Naive B cell (primary cell): Measurements from ENCODE around the gene ZNF423. TPM values are rescaled to one million over a fixed set of nuclear protein-coding genes. Genes with fewer than 3 reads are reported as not detected.

Source experiments
- ATAC-seq, 2 donors: fragments of 150-1000 bp; cut with Tn5 transposase; 2 replicates each; pipeline ENCODE4 v1.10.0; 2021; ENCODE audit warnings: low read depth in 2 of 2, mild to moderate bottlenecking in 2 of 2, moderate library complexity in 2 of 2
- DNase-seq: peaks from one replicate; pipeline ENCODE4 v3.0.0; 2022
- H3K27ac Mint-ChIP-seq, 6 donors: one replicate each; pipeline ENCODE4 v1.8.0; 2020 to 2022; ENCODE audit warnings: mild to moderate bottlenecking in 6 of 6, mixed read lengths in 6 of 6, moderate library complexity in 5 of 6, inconsistent platforms in 2 of 6
- H3K27me3 Mint-ChIP-seq, 3 donors: one replicate each; pipeline ENCODE4 v1.8.0; 2021 to 2022; ENCODE audit warnings: mixed read lengths in 3 of 3, mild to moderate bottlenecking in 1 of 3
- H3K36me3 Mint-ChIP-seq, 2 donors: one replicate each; pipeline ENCODE4 v1.8.0; 2020 to 2022; ENCODE audit warnings: mixed read lengths in 2 of 2, inconsistent platforms in 1 of 2, mild to moderate bottlenecking in 1 of 2
- H3K4me1 Mint-ChIP-seq, 3 donors: one replicate each; pipeline ENCODE4 v1.8.0; 2020 to 2022; ENCODE audit warnings: mixed read lengths in 3 of 3, inconsistent platforms in 1 of 3, mild to moderate bottlenecking in 1 of 3, moderate library complexity in 1 of 3
- H3K4me3 Mint-ChIP-seq, 8 donors: one replicate each; pipeline ENCODE4 v1.8.0; 2020 to 2022; ENCODE audit warnings: mild to moderate bottlenecking in 8 of 8, mixed read lengths in 8 of 8, moderate library complexity in 8 of 8, inconsistent platforms in 2 of 8
- H3K9me3 Mint-ChIP-seq, 7 donors: one replicate each; pipeline ENCODE4 v1.8.0; 2020 to 2022; ENCODE audit warnings: mixed read lengths in 7 of 7, mild to moderate bottlenecking in 5 of 7, inconsistent platforms in 2 of 7, moderate library complexity in 1 of 7
- polyA plus RNA-seq, 6 donors: library from polyadenylated mRNA; unstranded; fragments of 300-500 nt; fragmentation: Illumina TruSeq; gene quantifications; one replicate each; pipeline ENCODE4 v1.2.3, GENCODE V29; 2021; ENCODE audit warnings: low read depth in 6 of 6

The ZNF423 gene
- polyA plus RNA-seq, 6 donors from 2014 or later, result not detected

DNA sequence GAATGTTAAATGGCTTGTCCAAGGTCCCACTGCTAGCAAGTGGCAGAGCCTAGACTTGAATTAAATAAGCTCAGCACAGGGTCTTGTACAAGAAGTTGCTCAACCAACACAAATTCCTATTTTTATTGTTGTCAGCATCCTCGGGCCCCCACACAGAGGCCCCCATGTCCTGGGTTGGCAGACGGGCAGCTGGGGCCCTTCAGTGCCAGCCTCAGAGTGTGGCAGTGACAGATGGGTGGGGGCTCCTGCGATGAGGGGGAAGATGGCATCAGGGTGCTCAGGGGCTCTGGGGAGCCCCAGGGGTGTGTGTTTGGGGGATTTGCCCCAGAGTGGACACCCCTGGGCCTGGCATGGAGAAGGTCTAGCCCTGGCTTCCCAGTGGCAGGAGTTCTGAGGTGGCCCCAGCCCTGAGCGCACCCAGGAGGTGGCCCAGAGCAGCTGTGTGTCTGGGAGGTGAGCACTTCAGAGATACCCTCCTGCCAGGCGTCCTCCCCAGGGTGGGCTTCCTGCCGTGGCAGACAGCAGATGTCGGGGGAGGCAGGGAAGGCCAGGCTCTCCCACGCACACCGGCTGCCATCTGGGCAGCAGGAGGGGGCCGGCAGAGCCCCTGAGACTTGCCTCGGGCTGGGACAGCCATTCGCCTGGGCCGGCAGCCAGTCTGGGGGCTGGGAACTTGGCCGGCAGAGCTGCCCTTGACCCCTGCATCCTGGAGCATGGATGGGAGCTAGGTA, 331.5 kb downstream of the ZNF423 start:
- Mint-ChIP-seq H3K27ac (no peak overlapping the region), H3K36me3 (no peaks in the 10 kb centered on the region), H3K4me1 (peaks cover 5 to 21% (median 19%) of the 10 kb centered on the region in 3 donors), H3K27me3 (peaks cover 0 to 41% (median 13%) of the 10 kb centered on the region in 3 donors), H3K9me3 (no peaks in the 10 kb centered on the region), H3K4me3 (no peak overlapping the region)
- ATAC-seq (no peak), DNase-seq (no peak)

DNA sequence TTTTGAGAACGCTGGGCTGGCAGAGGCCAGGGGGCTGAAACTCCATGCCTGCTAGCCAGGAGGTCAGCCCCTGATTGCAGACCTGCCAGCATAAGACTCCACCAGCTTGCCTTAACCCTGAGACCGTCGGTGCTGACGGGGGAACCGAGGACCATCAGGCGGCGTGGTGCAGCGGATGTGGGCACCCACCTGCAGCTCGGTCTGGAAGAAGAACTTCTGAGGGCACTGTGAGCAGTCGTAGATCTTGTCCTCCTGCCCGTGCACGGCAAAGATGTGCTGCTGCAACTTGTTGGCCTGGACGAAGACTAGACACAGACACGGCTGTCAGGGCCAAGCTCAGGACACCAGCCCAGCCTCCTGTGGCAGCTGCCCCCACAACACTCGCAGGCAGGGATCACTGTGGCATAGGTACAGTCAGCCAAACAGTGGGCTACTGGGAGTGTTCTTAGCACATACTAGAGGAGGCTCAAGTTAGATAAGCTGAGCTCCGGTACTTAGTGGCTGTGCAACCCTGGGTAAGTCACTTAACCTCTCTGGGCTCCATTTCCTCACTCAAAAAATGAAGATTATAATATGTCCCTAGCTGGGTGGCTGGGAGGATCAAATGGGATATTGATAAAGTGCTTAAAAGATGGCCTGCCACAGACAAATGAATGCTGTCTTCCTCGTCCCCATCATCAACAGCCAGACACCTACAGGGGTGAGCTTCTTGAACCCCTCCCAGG, 332.3 kb downstream of the ZNF423 start:
- H3K4me1 Mint-ChIP-seq, result peaks cover 5 to 16% (median 15%) of the 10 kb centered on the region in 3 donors
- DNase-seq, result no peak
- no peak overlapping the region for H3K4me3 Mint-ChIP-seq
- peaks cover 0 to 39% (median 13%) of the 10 kb centered on the region in 3 donors for H3K27me3 Mint-ChIP-seq
- no peak for ATAC-seq
- no peaks in the 10 kb centered on the region for H3K9me3 Mint-ChIP-seq
- H3K36me3 Mint-ChIP-seq, result no peaks in the 10 kb centered on the region
- no peak overlapping the region for H3K27ac Mint-ChIP-seq

DNA sequence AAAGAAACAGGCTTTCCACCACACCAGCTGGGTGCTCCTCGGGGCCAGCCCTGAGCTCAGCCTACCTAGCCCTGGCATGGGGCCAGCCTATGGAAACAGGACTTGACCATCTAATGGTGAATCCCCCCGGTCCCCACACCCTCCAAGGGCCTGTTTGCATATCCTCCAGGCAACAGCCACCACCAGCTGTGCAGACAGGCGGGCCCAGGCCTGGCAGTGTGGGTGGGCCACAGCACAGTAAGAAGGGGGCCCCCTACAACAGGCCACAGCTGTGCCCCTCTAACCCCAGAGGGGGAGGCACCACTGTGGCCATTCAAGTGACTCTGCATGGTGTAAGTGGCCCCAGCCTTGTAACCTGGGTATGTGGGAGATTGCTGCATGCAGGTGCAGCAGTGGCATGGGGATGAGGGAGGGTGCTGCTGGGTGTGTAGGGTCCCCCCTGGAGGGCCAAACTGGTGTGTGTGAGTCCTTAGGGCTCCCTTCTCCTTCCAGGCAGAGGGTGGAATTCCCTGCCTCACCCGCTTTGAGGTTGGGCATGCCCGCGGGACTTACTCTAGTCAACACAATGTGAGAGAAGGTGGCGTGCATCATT, 334.1 kb downstream of the ZNF423 start:
- no peaks in the 10 kb centered on the region for H3K36me3 Mint-ChIP-seq
- no peak overlapping the region for H3K4me3 Mint-ChIP-seq
- no peaks in the 10 kb centered on the region for H3K4me1 Mint-ChIP-seq
- DNase-seq (no peak), ATAC-seq (no peak)
- peaks cover 0 to 23% (median 0%) of the 10 kb centered on the region in 3 donors for H3K27me3 Mint-ChIP-seq
- H3K27ac Mint-ChIP-seq, result no peak overlapping the region
- no peaks in the 10 kb centered on the region for H3K9me3 Mint-ChIP-seq

DNA sequence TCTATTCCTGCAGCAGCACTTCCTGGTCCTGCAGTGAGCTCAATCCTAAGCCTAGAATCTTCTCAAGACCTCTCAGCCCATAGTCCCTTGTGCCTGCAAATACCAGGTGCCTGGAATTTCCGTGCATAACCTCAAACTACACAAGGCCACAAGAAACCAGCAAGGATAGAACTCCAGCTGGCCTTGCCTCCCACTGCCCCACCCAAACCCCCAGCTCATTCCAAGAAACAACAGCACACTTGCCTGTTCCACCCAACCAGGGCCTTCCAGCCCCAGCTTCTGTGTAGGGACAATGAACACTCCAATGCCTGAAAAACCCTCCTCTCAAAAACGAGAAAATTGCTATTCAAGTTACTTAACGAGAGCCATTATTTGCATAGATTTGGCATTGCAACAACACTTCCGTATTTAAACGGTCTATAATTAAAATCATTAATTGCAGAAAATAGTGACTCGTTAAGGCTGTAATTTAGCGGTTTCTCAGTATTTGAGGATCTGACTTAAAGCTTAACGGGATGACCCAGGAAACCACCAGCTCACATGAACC, 335.3 kb downstream of the ZNF423 start:
- DNase-seq, result no peak
- H3K27ac Mint-ChIP-seq, result no peak overlapping the region
- H3K4me1 Mint-ChIP-seq, result no peaks in the 10 kb centered on the region
- no peaks in the 10 kb centered on the region for H3K36me3 Mint-ChIP-seq
- no peak for ATAC-seq
- H3K27me3 Mint-ChIP-seq, result peaks cover 0 to 11% (median 0%) of the 10 kb centered on the region in 3 donors
- no peak overlapping the region for H3K4me3 Mint-ChIP-seq
- H3K9me3 Mint-ChIP-seq, result no peaks in the 10 kb centered on the region

- H3K4me3 Mint-ChIP-seq, result no peak overlapping the region
- H3K4me1 Mint-ChIP-seq, result no peaks in the 10 kb centered on the region
- no peaks in the 10 kb centered on the region for H3K9me3 Mint-ChIP-seq
- H3K27ac Mint-ChIP-seq, result no peak overlapping the region
- H3K27me3 Mint-ChIP-seq, result peaks cover 0 to 7% (median 0%) of the 10 kb centered on the region in 3 donors
- no peaks in the 10 kb centered on the region for H3K36me3 Mint-ChIP-seq
- no peak for DNase-seq
- no peak for ATAC-seq
These were observed 336.2 kb downstream of the ZNF423 start for GRCh38 chr16:49519741-49520140.

GRCh38 chr16:49519008-49519656, 336.8 kb downstream of the ZNF423 start:
- H3K27ac Mint-ChIP-seq, result no peak overlapping the region
- no peaks in the 10 kb centered on the region for H3K9me3 Mint-ChIP-seq

DNA sequence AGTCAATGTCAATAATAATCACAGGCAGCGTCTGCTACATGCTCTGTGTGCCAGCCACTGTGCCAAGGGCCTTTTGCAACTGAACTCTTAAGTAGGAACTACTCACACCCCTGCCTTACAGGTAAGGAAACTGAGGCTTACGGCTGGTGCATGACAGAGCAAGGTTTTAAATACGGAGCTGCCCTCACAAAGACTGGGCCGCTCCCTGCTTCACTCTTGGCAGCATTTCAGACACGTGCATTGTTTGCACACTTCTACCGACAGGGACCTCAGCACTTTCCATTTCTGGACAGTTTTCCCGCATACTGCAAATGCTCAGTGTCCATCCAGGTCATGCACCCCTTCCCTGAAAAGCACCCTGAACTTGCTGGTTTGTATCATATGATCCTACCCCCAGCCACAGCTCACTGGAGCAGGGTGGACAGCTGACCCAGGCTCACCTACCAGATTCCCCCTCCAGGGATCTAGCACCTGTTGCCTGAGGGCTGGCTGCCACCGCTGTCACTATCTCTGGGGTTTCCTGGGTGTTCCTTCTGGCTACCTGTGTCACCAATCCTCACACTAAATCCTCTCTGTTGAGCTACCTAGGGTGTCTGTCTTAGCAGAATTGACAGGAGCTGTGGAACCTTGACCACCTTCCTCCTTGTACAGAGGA, 339.4 kb downstream of the ZNF423 start:
- Mint-ChIP-seq H3K4me3 (peak overlapping the region in 1 of 8 donors; percentile 29), H3K4me1 (no peaks in the 10 kb centered on the region)

More at GRCh38 chr16:49519008-49519656, 336.8 kb downstream of the ZNF423 start:
- peaks cover 0 to 4% (median 0%) of the 10 kb centered on the region in 3 donors for H3K27me3 Mint-ChIP-seq
- H3K4me1 Mint-ChIP-seq, result no peaks in the 10 kb centered on the region
- no peak for ATAC-seq
- H3K4me3 Mint-ChIP-seq, result no peak overlapping the region
- DNase-seq, result no peak
- H3K36me3 Mint-ChIP-seq, result no peaks in the 10 kb centered on the region

DNA sequence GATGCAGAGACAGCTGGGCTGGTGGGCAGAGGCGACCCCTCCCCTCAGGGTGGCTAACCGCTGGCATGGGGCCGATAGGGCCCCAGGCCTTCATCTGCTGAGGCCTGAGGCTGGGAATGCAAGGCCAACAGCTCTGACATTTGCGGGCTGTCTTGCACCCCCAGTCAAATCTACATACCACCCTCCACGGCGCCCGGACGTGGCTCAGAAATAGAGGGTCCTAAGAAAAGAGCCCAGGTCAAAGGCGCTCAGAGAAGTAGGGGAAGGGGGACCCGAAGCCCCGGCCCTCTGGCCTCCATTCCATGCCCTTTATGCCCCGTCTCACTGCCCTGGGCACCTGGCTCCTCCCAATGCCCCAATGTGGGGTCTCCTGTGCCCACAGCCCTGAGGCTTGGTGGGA, 340.1 kb downstream of the ZNF423 start:
- Mint-ChIP-seq H3K27ac (no peak overlapping the region), H3K4me3 (no peak overlapping the region), H3K4me1 (no peaks in the 10 kb centered on the region), H3K9me3 (no peaks in the 10 kb centered on the region), H3K27me3 (no peaks in the 10 kb centered on the region), H3K36me3 (no peaks in the 10 kb centered on the region)
- no peak for DNase-seq
- no peak for ATAC-seq

More for the DNA sequence above, 339.4 kb downstream of the ZNF423 start:
- ATAC-seq (no peak), DNase-seq (no peak)
- Mint-ChIP-seq H3K9me3 (no peaks in the 10 kb centered on the region), H3K36me3 (no peaks in the 10 kb centered on the region), H3K27me3 (no peaks in the 10 kb centered on the region), H3K27ac (no peak overlapping the region)

GRCh38 chr16:49515016-49515565, 340.8 kb downstream of the ZNF423 start:
- ATAC-seq (no peak), DNase-seq (no peak)
- Mint-ChIP-seq H3K9me3 (no peaks in the 10 kb centered on the region), H3K27me3 (no peaks in the 10 kb centered on the region), H3K27ac (no peak overlapping the region), H3K4me3 (no peak overlapping the region), H3K36me3 (no peaks in the 10 kb centered on the region), H3K4me1 (no peaks in the 10 kb centered on the region)

DNA sequence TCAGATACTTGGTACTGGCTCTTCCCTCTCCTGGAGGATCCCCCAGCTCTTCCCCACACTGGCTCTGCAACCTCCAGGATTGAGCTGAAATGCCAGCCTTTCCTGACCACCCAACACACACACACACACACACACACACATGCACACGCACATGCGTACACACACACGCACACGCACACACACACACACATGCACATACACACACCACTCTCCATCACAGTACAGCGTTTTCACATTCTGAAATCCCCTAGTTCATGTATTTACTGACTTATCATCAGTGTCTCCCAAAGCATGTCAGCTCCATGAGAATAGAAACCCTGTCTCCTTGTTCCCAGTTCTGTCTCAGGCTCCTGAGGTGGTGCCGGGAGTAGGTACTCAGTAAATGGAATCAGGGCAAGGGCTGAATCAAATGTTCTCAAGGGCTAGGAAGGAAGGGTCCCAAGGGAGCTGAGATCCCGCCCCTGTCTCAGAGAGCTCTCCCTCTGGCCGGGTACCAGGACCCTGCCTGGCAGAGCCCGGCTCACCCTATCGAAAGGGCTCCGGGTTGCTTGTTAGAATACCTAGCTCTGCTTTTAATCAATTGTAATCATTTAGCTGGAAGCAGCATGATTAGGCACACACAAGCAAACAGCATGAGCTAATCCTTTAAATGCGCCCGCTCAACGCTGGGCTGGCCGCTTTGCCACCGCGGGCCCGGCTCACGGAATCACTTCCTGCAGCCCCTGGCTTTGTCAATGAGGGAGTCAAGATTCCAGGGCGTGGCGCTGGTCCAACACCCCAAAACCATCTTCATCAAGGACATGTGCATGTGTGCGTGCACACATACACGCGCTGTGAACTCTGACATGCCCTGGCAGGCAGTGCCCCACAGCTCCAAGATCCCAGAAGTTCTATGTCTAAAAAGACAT, 341.6 kb downstream of the ZNF423 start:
- Mint-ChIP-seq H3K9me3 (no peaks in the 10 kb centered on the region), H3K4me1 (no peaks in the 10 kb centered on the region)
- ATAC-seq, result no peak

GRCh38 chr16:49513040-49513439, 342.9 kb downstream of the ZNF423 start:
- Mint-ChIP-seq H3K4me3 (no peak overlapping the region), H3K27me3 (no peaks in the 10 kb centered on the region), H3K36me3 (no peaks in the 10 kb centered on the region), H3K4me1 (no peaks in the 10 kb centered on the region), H3K9me3 (no peaks in the 10 kb centered on the region), H3K27ac (no peak overlapping the region)
- DNase-seq (no peak), ATAC-seq (no peak)

More for the DNA sequence above, 341.6 kb downstream of the ZNF423 start:
- no peak overlapping the region for H3K4me3 Mint-ChIP-seq
- peak overlapping the region in 1 of 6 donors; percentile 87 for H3K27ac Mint-ChIP-seq
- no peaks in the 10 kb centered on the region for H3K27me3 Mint-ChIP-seq
- H3K36me3 Mint-ChIP-seq, result no peaks in the 10 kb centered on the region
- DNase-seq, result no peak
